H1 (cell line): ENCODE data around the gene CAP1. TPM values are rescaled to one million over a fixed set of nuclear protein-coding genes. Genes with fewer than 3 reads are reported as not detected.

Experiments
- CTCF ChIA-PET: fragments of 300-600 bp; sonication (Branson Sonifier 250); formaldehyde crosslinking; loops from one replicate; lab custom pipeline; 2021; ENCODE audit not compliant: partially characterized antibody; lab: Charles Lee
- POLR2A ChIA-PET: fragments of 300-600 bp; sonication (Branson Sonifier 250); formaldehyde crosslinking; loops from one replicate; lab custom pipeline; 2021; ENCODE audit warnings: inconsistent platforms; ENCODE audit not compliant: partially characterized antibody; lab: Charles Lee
- DNase-seq, 2 experiments: peaks; one replicate each; pipeline versions ENCODE4 v3.0.0 to v3.0.0-alpha.2; 2010 to 2022; ENCODE audit warnings: low spot score in 2 of 2, low read depth in 1 of 2, mixed read lengths in 1 of 2
- FAIRE-seq: peaks from 2 replicates; lab custom pipeline; 2011; peaks lifted over from hg19 to GRCh38; lab: Jason Lieb, UNC
- H2AFZ ChIP-seq: 2 replicates; pipeline ENCODE4 v1.8.1; 2012; ENCODE audit warnings: low read length, inconsistent platforms
- H2AK5ac ChIP-seq: 2 replicates; pipeline ENCODE4 v1.6.1; 2013; ENCODE audit warnings: low read depth, low read length
- H2BK120ac ChIP-seq: replicated peaks from 2 replicates; pipeline ENCODE3; 2013; ENCODE audit warnings: low read depth, low read length, inconsistent platforms
- H2BK12ac ChIP-seq: 2 replicates; pipeline ENCODE4 v1.6.1; 2013; ENCODE audit warnings: low read depth, low read length
- H2BK15ac ChIP-seq: 2 replicates; pipeline ENCODE4 v1.6.1; 2013; ENCODE audit warnings: low read length
- H2BK20ac ChIP-seq: 2 replicates; pipeline ENCODE4 v1.6.1; 2013; ENCODE audit warnings: low read length
- H2BK5ac ChIP-seq: 2 replicates; pipeline ENCODE4 v1.6.1; 2013; ENCODE audit warnings: low read depth, low read length
- H3K14ac ChIP-seq: 2 replicates; pipeline ENCODE4 v1.6.1; 2013; ENCODE audit warnings: inconsistent platforms; ENCODE audit not compliant: insufficient read length
- H3K18ac ChIP-seq: 2 replicates; pipeline ENCODE4 v1.6.1; 2013; ENCODE audit warnings: low read length; ENCODE audit errors: extremely low read depth
- H3K23ac ChIP-seq: 2 replicates; pipeline ENCODE4 v1.6.1; 2013; ENCODE audit warnings: inconsistent platforms; ENCODE audit not compliant: insufficient read length
- H3K23me2 ChIP-seq: 2 replicates; pipeline ENCODE4 v1.6.1; 2013; ENCODE audit warnings: low read depth, low read length
- H3K27ac ChIP-seq: 2 replicates; pipeline ENCODE4 v1.6.1; 2011; ENCODE audit warnings: low read depth, low read length, inconsistent platforms
- H3K27me3 ChIP-seq, 4 experiments: replicated peaks in 1 of 4; 1 replicate in 1 of 4; 2 replicates in 3 of 4; pipeline versions ENCODE4 v1.6.1 to v1.8.1; 2011 to 2013; ENCODE audit warnings: low read length in 3 of 4, mild to moderate bottlenecking in 3 of 4, inconsistent platforms in 2 of 4, mixed read lengths in 2 of 4, moderate library complexity in 1 of 4; ENCODE audit not compliant: control insufficient read depth in 3 of 4, insufficient read depth in 3 of 4; ENCODE audit errors: extremely low read depth in 1 of 4
- H3K36me3 ChIP-seq, 4 experiments: 2 replicates each; pipeline versions ENCODE4 v1.6.1 to v1.8.1; 2011 to 2013; ENCODE audit warnings: mild to moderate bottlenecking in 4 of 4, low read length in 3 of 4, moderate library complexity in 2 of 4, control low read depth in 1 of 4, inconsistent platforms in 1 of 4; ENCODE audit not compliant: insufficient read depth in 4 of 4, control insufficient read depth in 2 of 4
- H3K4ac ChIP-seq: replicated peaks from 2 replicates; pipeline ENCODE3; 2013; ENCODE audit warnings: low read length, low read depth, mixed read lengths, inconsistent platforms; ENCODE audit not compliant: insufficient read length
- H3K4me1 ChIP-seq, 4 experiments: replicated peaks in 1 of 4; 1 replicate in 1 of 4; 2 replicates in 3 of 4; pipeline versions ENCODE4 v1.6.1 to v1.8.1; 2011 to 2013; ENCODE audit warnings: low read length in 3 of 4, inconsistent platforms in 2 of 4, mixed read lengths in 1 of 4; ENCODE audit not compliant: insufficient read depth in 4 of 4, control insufficient read depth in 3 of 4
- H3K4me2 ChIP-seq, 2 experiments: 2 replicates each; pipeline versions ENCODE4 v1.6.1 to v1.8.1; 2011 to 2013; ENCODE audit warnings: low read depth in 2 of 2, low read length in 2 of 2, control low read depth in 1 of 2, inconsistent platforms in 1 of 2, mild to moderate bottlenecking in 1 of 2; ENCODE audit not compliant: insufficient read depth in 1 of 2
- H3K4me3 ChIP-seq, 4 experiments: fragments of 200-600, 300-600 bp in 1 of 4; sonication (generic), shearing (Covaris generic), sonication (Bioruptor Twin) in 1 of 4; 2 replicates each; pipeline versions ENCODE4 v1.5.1 to v1.8.1; 2011 to 2016; ENCODE audit warnings: low read length in 4 of 4, low read depth in 3 of 4, control low read depth in 2 of 4, inconsistent platforms in 2 of 4, mild to moderate bottlenecking in 2 of 4, mixed read lengths in 1 of 4, moderate library complexity in 1 of 4; ENCODE audit not compliant: insufficient read depth in 2 of 4; ENCODE audit errors: extremely low read depth in 1 of 4
- H3K56ac ChIP-seq: replicated peaks from 2 replicates; pipeline ENCODE3; 2013; ENCODE audit warnings: low read depth, mild to moderate bottlenecking, mixed read lengths, low read length, inconsistent platforms; ENCODE audit not compliant: insufficient read length
- H3K79me1 ChIP-seq: 2 replicates; pipeline ENCODE4 v1.6.1; 2013; ENCODE audit warnings: low read depth, low read length, control low read depth
- H3K79me2 ChIP-seq, 2 experiments: 2 replicates each; pipeline versions ENCODE4 v1.6.1 to v1.8.1; 2012 to 2013; ENCODE audit warnings: low read length in 2 of 2, mild to moderate bottlenecking in 2 of 2, inconsistent platforms in 1 of 2; ENCODE audit not compliant: insufficient read depth in 2 of 2, control insufficient read depth in 1 of 2
- H3K9ac ChIP-seq, 4 experiments: replicated peaks in 1 of 4; 1 replicate in 1 of 4; 2 replicates in 3 of 4; pipeline versions ENCODE4 v1.6.1 to v1.8.1; 2011 to 2013; ENCODE audit warnings: low read depth in 3 of 4, low read length in 3 of 4, control low read depth in 2 of 4, mild to moderate bottlenecking in 2 of 4, moderate library complexity in 2 of 4, inconsistent platforms in 1 of 4; ENCODE audit errors: extremely low read depth in 1 of 4
- H3K9me3 ChIP-seq, 2 experiments: 2 replicates each; pipeline versions ENCODE4 v1.6.1 to v1.8.1; 2012 to 2013; ENCODE audit warnings: mild to moderate bottlenecking in 2 of 2, moderate library complexity in 2 of 2, control low read depth in 1 of 2, inconsistent platforms in 1 of 2, low read depth in 1 of 2, low read length in 1 of 2, mixed read lengths in 1 of 2; ENCODE audit not compliant: insufficient read depth in 2 of 2
- H4K20me1 ChIP-seq, 2 experiments: replicated peaks in 1 of 2; 2 replicates each; pipeline versions ENCODE3 to v1.8.1; 2011 to 2013; ENCODE audit warnings: inconsistent platforms in 2 of 2, low read length in 2 of 2, mild to moderate bottlenecking in 1 of 2; ENCODE audit not compliant: insufficient read depth in 2 of 2, control insufficient read depth in 1 of 2
- H4K5ac ChIP-seq: 2 replicates; pipeline ENCODE4 v1.6.1; 2013; ENCODE audit warnings: low read length, low read depth, mixed read lengths, inconsistent platforms; ENCODE audit not compliant: insufficient read length
- H4K8ac ChIP-seq: 2 replicates; pipeline ENCODE4 v1.8.0; 2013; ENCODE audit warnings: mild to moderate bottlenecking, moderate library complexity, low read length, inconsistent platforms; ENCODE audit not compliant: insufficient read depth; ENCODE audit errors: extremely low read depth
- H4K91ac ChIP-seq: replicated peaks from 2 replicates; pipeline ENCODE3; 2013; ENCODE audit warnings: low read length, mixed read lengths, inconsistent platforms; ENCODE audit not compliant: insufficient read length
- BRCA1 ChIP-seq: IDR thresholded peaks from 2 replicates; pipeline ENCODE4 v1.6.1; 2012; ENCODE audit warnings: low read depth, low read length, improper control_type of control experiment
- JUND ChIP-seq: IDR thresholded peaks from 2 replicates; pipeline ENCODE4 v1.6.1; 2011; ENCODE audit warnings: mild to moderate bottlenecking, improper control_type of control experiment, low read length
- RAD21 ChIP-seq, 2 experiments: IDR thresholded peaks in 1 of 2; conservative IDR thresholded peaks in 1 of 2; 2 replicates each; pipeline ENCODE4 v1.6.1; 2011; ENCODE audit warnings: low read depth in 2 of 2, low read length in 2 of 2, improper control_type of control experiment in 1 of 2, inconsistent platforms in 1 of 2, mild to moderate bottlenecking in 1 of 2, moderate library complexity in 1 of 2
- WGBS, 2 experiments: shearing (Covaris generic) in 1 of 2; methylation state at CpG; one replicate each; pipeline versions ENCODE4 v1.1.6 to v1.1.7; 2013 to 2015; ENCODE audit warnings: low lambda C conversion rate in 2 of 2, mixed read lengths in 2 of 2, inconsistent platforms in 1 of 2, low coverage in 1 of 2, missing lambda C conversion rate in 1 of 2; ENCODE audit not compliant: insufficient replicate concordance in 2 of 2, insufficient coverage in 1 of 2, insufficient read length in 1 of 2; ENCODE audit errors: extremely low coverage in 1 of 2, missing lambda C conversion rate in 1 of 2; 5-methylcytosine and 5-hydroxymethylcytosine counted together
- polyA plus RNA-seq, 7 experiments: library from polyadenylated mRNA; depleted of rRNA in 3 of 7; stranded (reverse) in 5 of 7; unstranded in 2 of 7; fragments of >200 nt in 5 of 7; fragments of 200-250 nt in 2 of 7; gene quantifications; 1 replicate in 5 of 7; 2 replicates in 1 of 7; 4 replicates in 1 of 7; pipeline versions ENCODE4 v1.2.1 to v1.2.3, GENCODE V29; 2011 to 2013; ENCODE audit warnings: missing spikeins in 2 of 7, mixed read lengths in 2 of 7
- total RNA-seq: library from RNA; stranded (reverse); fragmentation: NEBNext Ultra II Directional; extraction: Animal tissue kit (Norgen Biotek cat#: 25700); gene quantifications from 2 replicates; pipeline ENCODE4 v1.2.1, GENCODE V29; 2021
- TF ChIP-seq, protein P1 (sequence below), 3 experiments: IDR thresholded peaks; 1 replicate in 2 of 3; 2 replicates in 1 of 3; pipeline versions ENCODE4 v1.5.1 to v1.6.1; 2011; ENCODE audit warnings: low read length in 3 of 3, mild to moderate bottlenecking in 3 of 3, inconsistent platforms in 2 of 3, low read depth in 1 of 3, moderate library complexity in 1 of 3; ENCODE audit not compliant: insufficient read depth in 1 of 3; ENCODE audit errors: control extremely low read depth in 1 of 3

Gene CAP1
- total and polyA plus RNA-seq, 2 of the 8 experiments (the other 6 are each of a cell fraction or from before 2014, with no cell fraction given): 140 to 295 TPM

DNA sequence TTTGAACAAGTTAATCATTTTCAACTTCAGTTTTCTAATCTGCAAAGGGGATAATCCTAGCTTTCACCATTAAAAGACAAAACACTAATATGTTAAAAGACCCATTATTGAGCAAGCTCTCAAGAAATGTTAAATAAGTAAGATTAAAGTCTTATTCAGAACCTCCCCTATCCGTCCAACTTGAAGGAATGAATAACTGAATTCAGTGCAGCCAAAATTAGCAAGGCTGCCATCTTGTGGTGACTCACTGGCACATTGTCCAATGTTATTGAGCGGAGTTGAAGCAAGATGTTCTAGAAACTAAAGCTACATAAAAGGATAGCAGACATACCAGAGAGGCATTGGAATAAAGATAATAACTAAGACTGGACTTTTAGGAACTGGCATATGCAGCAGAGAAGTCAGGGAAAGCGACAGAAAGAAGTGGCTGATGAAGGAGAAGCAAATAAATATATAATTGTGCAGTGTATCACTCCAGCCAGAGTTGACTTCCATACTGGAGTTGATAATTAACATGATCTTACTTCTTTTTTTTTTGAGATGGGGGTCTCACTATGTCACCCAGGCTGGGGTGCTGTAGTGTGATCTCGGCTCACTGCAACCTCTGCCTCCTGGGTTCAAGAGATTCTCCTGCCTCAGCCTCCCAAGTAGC lies 8.2 kb upstream of the CAP1 start:
- H2AFZ ChIP-seq: no peak overlapping the region
- no peaks in the 10 kb centered on the region for H4K20me1 ChIP-seq
- TF ChIP-seq RAD21 (IDR thresholded peaks at IDR 0.05 in 1 of 2, conservative IDR thresholded peaks at IDR 0.05 in 1 of 2; ENCODE audit: low read depth in 2 of 2, low read length in 2 of 2) (peak; percentile 71 to 76), BRCA1 (no peak), JUND (peak; percentile 31; the same call in 1 of the 2 replicates)
- TF ChIP-seq, protein P1, sequence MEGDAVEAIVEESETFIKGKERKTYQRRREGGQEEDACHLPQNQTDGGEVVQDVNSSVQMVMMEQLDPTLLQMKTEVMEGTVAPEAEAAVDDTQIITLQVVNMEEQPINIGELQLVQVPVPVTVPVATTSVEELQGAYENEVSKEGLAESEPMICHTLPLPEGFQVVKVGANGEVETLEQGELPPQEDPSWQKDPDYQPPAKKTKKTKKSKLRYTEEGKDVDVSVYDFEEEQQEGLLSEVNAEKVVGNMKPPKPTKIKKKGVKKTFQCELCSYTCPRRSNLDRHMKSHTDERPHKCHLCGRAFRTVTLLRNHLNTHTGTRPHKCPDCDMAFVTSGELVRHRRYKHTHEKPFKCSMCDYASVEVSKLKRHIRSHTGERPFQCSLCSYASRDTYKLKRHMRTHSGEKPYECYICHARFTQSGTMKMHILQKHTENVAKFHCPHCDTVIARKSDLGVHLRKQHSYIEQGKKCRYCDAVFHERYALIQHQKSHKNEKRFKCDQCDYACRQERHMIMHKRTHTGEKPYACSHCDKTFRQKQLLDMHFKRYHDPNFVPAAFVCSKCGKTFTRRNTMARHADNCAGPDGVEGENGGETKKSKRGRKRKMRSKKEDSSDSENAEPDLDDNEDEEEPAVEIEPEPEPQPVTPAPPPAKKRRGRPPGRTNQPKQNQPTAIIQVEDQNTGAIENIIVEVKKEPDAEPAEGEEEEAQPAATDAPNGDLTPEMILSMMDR (IDR thresholded peaks at IDR 0.05; ENCODE audit: control extremely low read depth in 1 of 3, insufficient read depth in 1 of 3, low read depth in 1 of 3, low read length in 3 of 3): peak in 2 of 3 experiments; percentile 67 to 73; a peak in 3 of 4 replicates
- no peak overlapping the region for H2BK120ac ChIP-seq
- no peaks in the 10 kb centered on the region for H3K36me3 ChIP-seq
- H4K5ac ChIP-seq: no peak overlapping the region
- no peak overlapping the region for H4K8ac ChIP-seq
- H3K23me2 ChIP-seq: peaks cover 2% of the 10 kb centered on the region; the same call in 1 of the 2 replicates
- no peaks in the 10 kb centered on the region for H3K9me3 ChIP-seq
- H3K79me1 ChIP-seq: no peaks in the 10 kb centered on the region
- H3K4me3 ChIP-seq: no peak overlapping the region
- no peak overlapping the region for H3K14ac ChIP-seq
- no peak overlapping the region for H2BK5ac ChIP-seq
- H3K9ac ChIP-seq: no peak overlapping the region
- no peak overlapping the region for H3K56ac ChIP-seq
- no peak overlapping the region for H2AK5ac ChIP-seq
- H2BK12ac ChIP-seq: no peak overlapping the region
- DNase-seq: no peak
- no peak overlapping the region for H3K27ac ChIP-seq
- ChIA-PET CTCF (interaction anchor here (0.6 to 9.1 kb wide), 45 partner anchors 8 to 1030 kb away, joined by 3 to 134 read pairs (median 4); partner anchors contain the start of gene MYCL), POLR2A (interaction anchor here (0.6 to 1.1 kb wide), 4 partner anchors 76 to 243 kb away, joined by 3 read pairs; partner anchors contain the start of gene TRIT1)
- no peak overlapping the region for H4K91ac ChIP-seq
- no peak overlapping the region for H3K4ac ChIP-seq
- no peak overlapping the region for H2BK20ac ChIP-seq
- no peak overlapping the region for H2BK15ac ChIP-seq
- H3K79me2 ChIP-seq: no peaks in the 10 kb centered on the region
- no peaks in the 10 kb centered on the region for H3K27me3 ChIP-seq
- H3K4me2 ChIP-seq: no peak overlapping the region
- peak; percentile 65 for FAIRE-seq
- no peaks in the 10 kb centered on the region for H3K4me1 ChIP-seq
- H3K23ac ChIP-seq: no peak overlapping the region
- WGBS, 2 experiments: 50% methylated on average over 4 of the region's 4 CpGs; no CpG with 5 or more reads in 1 of the 2 experiments
- no peak overlapping the region for H3K18ac ChIP-seq
